Measurements from ENCODE around the gene PDGFRB.

PDGFRB gene

GRCh38 chr5:150129813-150130492 is 25.7 kb downstream of the PDGFRB start:
- DNase-seq (ENCODE audit: low read depth), result peak; percentile 67

GRCh38 chr5:150129454-150129812 is 26.2 kb downstream of the PDGFRB start:
- no peak for DNase-seq (ENCODE audit: low read depth)

- no peak for DNase-seq (ENCODE audit: low read depth)
Measured at GRCh38 chr5:150126921-150127265, 28.8 kb downstream of the PDGFRB start.

- no peak for DNase-seq (ENCODE audit: low read depth)
Measured at GRCh38 chr5:150126199-150126920, 29.3 kb downstream of the PDGFRB start.

GRCh38 chr5:150125334-150125733 is 30.3 kb downstream of the PDGFRB start:
- no peak for DNase-seq (ENCODE audit: low read depth)

GRCh38 chr5:150124596-150124995 is 31.0 kb downstream of the PDGFRB start:
- no peak for DNase-seq (ENCODE audit: low read depth)

GRCh38 chr5:150124111-150124557 is 31.5 kb downstream of the PDGFRB start:
- no peak for DNase-seq (ENCODE audit: low read depth)

- no peak for DNase-seq (ENCODE audit: low read depth)
Measured at GRCh38 chr5:150123542-150123941, 32.1 kb downstream of the PDGFRB start.

- no peak for DNase-seq (ENCODE audit: low read depth)
Measured at GRCh38 chr5:150122536-150123481, 32.8 kb downstream of the PDGFRB start.

GRCh38 chr5:150122158-150122510 is 33.5 kb downstream of the PDGFRB start:
- DNase-seq (ENCODE audit: low read depth), result no peak

GRCh38 chr5:150121448-150122157 is 34.0 kb downstream of the PDGFRB start:
- no peak for DNase-seq (ENCODE audit: low read depth)

GRCh38 chr5:150120617-150121447 is 34.8 kb downstream of the PDGFRB start:
- no peak for DNase-seq (ENCODE audit: low read depth)

- no peak for DNase-seq (ENCODE audit: low read depth)
Measured at GRCh38 chr5:150120062-150120441, 35.6 kb downstream of the PDGFRB start.

- no peak for DNase-seq (ENCODE audit: low read depth)
Measured at GRCh38 chr5:150119421-150120061, 36.1 kb downstream of the PDGFRB start.

- DNase-seq (ENCODE audit: low read depth), result no peak
Measured at GRCh38 chr5:150118561-150119229, 37.0 kb downstream of the PDGFRB start.

- no peak for DNase-seq (ENCODE audit: low read depth)
Measured at GRCh38 chr5:150117945-150118560, 37.6 kb downstream of the PDGFRB start.

GRCh38 chr5:150116667-150117400 is 38.8 kb downstream of the PDGFRB start:
- no peak for DNase-seq (ENCODE audit: low read depth)

- DNase-seq (ENCODE audit: low read depth), result no peak
Measured at GRCh38 chr5:150114773-150115408, 40.8 kb downstream of the PDGFRB start.
